BJ (cell line): Measurements from ENCODE around the gene COL5A1. TPM values are rescaled to one million over a fixed set of nuclear protein-coding genes. Genes with fewer than 3 reads are reported as not detected.

Experiments
- CTCF ChIA-PET: fragments of 350-600 bp; formaldehyde crosslinking; extraction: SDS; loops from one replicate; lab custom pipeline; 2021; ENCODE audit warnings: antibody characterized with exemption, inconsistent platforms; lab: Yijun Ruan, JAX
- POLR2A ChIA-PET: fragments of 300-600 bp; sonication (Branson Sonifier 250); formaldehyde crosslinking; extraction: SDS; loops from one replicate; lab custom pipeline; 2021; ENCODE audit warnings: antibody characterized with exemption; lab: Charles Lee
- DNase-seq: peaks from one replicate; pipeline ENCODE4 v3.0.0-alpha.2; 2011; ENCODE audit warnings: low read depth
- H3K27me3 ChIP-seq: 2 replicates; pipeline ENCODE4 v1.6.0; 2011; ENCODE audit warnings: low read length; ENCODE audit not compliant: control insufficient read depth, insufficient read depth
- H3K36me3 ChIP-seq: 2 replicates; pipeline ENCODE4 v1.5.1; 2011; ENCODE audit warnings: low read length; ENCODE audit not compliant: control insufficient read depth, insufficient read depth
- H3K4me3 ChIP-seq: 2 replicates; pipeline ENCODE4 v1.5.1; 2011; ENCODE audit warnings: low read depth, mild to moderate bottlenecking, control low read depth, low read length
- polyA plus RNA-seq: library from polyadenylated mRNA; depleted of rRNA; stranded (reverse); fragments of >200 nt; gene quantifications from 2 replicates; pipeline ENCODE4 v1.2.3, GENCODE V29; 2011
- TF ChIP-seq, protein P1 (sequence below): IDR thresholded peaks from 2 replicates; pipeline ENCODE4 v1.5.1; 2011; ENCODE audit warnings: low read depth, mild to moderate bottlenecking, control low read depth, inconsistent platforms, low read length, moderate library complexity; ENCODE audit not compliant: insufficient read depth

Gene COL5A1
- polyA plus RNA-seq, 1 experiment = 251 TPM

DNA sequence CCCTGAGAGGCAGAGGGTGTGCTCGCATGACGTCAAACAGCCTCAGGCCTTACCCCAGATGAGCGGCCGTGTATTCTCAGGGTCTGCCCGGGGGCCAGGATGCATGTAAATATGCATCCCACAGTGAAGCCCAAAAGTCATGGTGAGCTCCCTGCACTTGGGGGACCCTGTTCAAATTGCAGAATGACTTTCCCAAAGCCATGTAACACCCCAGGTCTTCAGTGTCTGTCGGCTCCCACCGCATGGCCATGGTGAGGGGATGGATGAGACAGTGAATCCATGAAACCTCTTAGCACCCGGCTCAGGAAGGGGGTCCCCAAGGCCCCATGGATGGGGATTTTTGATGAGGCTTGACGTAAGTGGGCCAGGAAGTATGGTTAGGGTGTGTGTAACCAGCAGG is 9.3 kb upstream of the COL5A1 start:
- TF ChIP-seq, protein P1, sequence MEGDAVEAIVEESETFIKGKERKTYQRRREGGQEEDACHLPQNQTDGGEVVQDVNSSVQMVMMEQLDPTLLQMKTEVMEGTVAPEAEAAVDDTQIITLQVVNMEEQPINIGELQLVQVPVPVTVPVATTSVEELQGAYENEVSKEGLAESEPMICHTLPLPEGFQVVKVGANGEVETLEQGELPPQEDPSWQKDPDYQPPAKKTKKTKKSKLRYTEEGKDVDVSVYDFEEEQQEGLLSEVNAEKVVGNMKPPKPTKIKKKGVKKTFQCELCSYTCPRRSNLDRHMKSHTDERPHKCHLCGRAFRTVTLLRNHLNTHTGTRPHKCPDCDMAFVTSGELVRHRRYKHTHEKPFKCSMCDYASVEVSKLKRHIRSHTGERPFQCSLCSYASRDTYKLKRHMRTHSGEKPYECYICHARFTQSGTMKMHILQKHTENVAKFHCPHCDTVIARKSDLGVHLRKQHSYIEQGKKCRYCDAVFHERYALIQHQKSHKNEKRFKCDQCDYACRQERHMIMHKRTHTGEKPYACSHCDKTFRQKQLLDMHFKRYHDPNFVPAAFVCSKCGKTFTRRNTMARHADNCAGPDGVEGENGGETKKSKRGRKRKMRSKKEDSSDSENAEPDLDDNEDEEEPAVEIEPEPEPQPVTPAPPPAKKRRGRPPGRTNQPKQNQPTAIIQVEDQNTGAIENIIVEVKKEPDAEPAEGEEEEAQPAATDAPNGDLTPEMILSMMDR = no peak
- POLR2A ChIA-PET = no interaction called here

DNA sequence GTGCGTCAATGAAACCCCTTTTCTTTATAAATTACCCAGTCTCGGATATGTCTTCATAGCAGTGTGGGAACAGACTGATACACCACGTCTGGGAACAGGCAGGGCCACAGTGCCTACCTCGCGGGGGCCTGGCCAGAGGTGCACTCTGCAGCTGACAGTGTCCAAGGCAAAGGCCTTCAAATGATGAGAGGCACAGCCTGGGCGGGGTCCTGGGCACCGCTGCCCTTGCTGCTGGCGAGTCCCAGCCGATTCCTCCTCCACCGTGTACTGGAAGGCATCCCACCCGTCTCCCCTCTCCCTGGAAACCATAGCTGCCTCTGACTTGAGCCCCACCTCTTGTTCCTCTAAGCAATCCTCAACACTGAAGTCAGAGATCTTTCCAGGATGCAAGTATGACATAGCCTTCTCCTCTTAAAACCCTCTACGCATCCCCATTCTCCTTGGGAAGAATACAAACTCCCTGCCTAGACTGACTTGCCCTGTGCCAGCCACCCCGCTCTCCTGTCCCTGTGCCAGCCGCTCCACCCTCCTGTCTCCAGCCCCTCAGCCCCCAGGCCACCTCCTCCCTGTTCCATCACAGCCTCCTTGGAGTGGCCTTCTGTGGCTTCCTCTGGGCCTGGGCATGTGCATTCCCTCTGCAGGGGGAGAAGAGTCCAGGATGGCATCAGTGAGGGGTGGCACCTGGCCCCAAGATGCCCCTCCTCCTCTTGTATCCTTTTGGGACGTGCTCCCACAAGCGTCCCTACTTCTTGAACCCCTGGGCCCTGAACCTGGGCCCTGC is 8.1 kb upstream of the COL5A1 start:
- ChIA-PET CTCF (no interaction called here), POLR2A (no interaction called here)
- DNase-seq = no peak
- TF ChIP-seq, protein P1 = no peak
- Histone ChIP-seq H3K36me3 (no peaks in the 10 kb centered on the region), H3K4me3 (no peak overlapping the region), H3K27me3 (no peaks in the 10 kb centered on the region)

More for the DNA sequence above, 9.3 kb upstream of the COL5A1 start:
- H3K4me3 ChIP-seq = no peak overlapping the region
- CTCF ChIA-PET = interaction anchor here (1.9 kb wide), 1 partner anchor 8 kb away, joined by 10 read pairs; no protein-coding TSS in a partner anchor
- H3K27me3 ChIP-seq = no peaks in the 10 kb centered on the region
- DNase-seq = no peak
- no peaks in the 10 kb centered on the region for H3K36me3 ChIP-seq

DNA sequence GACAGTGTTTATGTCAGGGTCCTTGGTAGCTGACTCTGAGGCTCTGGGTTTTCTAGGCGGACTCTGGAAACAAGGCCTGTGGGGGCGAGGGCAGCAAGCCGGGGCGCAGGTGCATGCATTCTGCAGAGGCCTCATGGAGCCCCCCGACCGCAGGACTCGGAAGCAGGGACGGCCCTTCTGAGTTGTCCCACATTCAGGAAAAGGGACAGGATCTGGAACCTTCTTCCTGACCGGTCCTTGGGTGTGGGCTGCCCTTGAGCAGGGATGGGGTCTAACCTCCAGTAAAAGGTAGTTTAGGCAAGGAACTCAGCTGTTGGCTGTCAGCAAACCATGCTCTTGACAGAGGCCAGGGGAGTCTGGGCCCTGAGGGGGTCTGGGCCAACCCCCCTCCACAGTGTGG is 7.4 kb upstream of the COL5A1 start:
- TF ChIP-seq, protein P1 = no peak

DNA sequence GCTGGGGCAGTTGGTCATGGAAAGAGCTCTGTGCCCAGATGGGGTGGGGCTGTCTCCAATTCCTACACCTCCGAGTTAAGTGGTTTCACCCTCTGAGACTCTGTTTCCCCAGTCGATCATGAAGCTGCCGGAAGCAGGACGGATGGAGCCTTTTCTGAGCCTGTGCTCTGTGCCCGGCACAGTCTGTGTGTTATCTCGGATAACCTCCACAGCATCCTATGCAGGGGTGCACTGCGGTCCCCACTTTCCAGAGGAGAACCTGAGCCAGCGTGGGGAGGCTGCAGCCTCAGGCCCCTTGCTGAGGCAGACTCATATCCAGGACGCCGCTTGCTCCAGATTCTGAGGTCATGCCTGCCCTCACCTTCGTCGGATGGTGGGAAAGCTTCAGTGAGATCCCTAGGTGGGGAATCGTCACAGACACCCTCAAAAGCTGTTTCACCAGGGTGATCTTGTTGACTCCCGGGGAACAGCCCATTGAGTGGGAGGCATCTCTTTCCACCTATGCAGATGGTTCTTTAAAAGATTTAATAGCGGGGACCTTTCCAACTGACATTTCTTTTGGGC is 6.9 kb upstream of the COL5A1 start:
- Histone ChIP-seq H3K36me3 (no peaks in the 10 kb centered on the region), H3K4me3 (no peak overlapping the region), H3K27me3 (no peaks in the 10 kb centered on the region)
- DNase-seq = no peak
- TF ChIP-seq, protein P1 = no peak
- CTCF ChIA-PET = no interaction called here
- POLR2A ChIA-PET = no interaction called here

More for the DNA sequence above, 7.4 kb upstream of the COL5A1 start:
- Histone ChIP-seq H3K36me3 (no peaks in the 10 kb centered on the region), H3K27me3 (no peaks in the 10 kb centered on the region), H3K4me3 (no peak overlapping the region)
- no peak for DNase-seq
- ChIA-PET POLR2A (no interaction called here), CTCF (no interaction called here)

DNA sequence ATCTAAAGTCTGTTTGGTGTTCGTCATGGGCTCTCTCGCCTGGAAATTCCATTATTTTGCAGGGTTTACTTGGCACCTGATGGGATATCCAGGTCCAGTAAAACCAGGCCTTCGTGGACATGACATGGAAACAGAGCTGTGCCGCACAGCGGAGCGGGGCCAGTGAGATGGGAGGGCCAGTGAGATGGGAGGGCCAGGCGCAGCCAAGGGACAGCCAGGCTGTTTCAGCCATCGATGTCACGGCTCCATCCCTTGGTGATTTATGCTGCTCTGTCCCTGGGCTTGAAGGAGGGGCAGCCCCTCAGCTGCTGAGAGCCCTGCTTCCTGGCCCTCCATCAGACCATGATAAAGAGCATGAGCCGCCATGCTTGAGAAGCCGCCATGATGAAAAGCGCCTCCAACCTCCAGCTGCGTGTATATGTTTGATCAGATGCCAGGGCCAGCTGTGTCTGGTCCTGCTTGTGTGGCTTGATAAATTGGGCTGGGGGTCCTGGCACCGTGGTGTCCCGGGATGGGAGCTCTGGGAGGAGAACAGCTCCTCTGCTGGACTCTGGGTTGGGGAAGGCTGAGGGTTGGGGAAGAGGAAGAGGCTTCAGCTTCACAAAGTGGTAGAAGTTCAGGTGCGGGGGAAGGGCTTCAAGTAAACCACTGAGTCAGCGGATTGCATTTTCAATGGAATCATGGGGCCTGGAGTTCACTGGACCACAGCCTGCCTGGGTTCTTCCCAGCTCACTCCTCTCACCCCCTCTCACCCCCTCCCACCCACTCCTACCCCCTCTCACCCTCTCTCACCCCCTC is 6.1 kb upstream of the COL5A1 start:
- CTCF ChIA-PET = no interaction called here
- DNase-seq = no peak
- TF ChIP-seq, protein P1 = no peak
- Histone ChIP-seq H3K36me3 (no peaks in the 10 kb centered on the region), H3K4me3 (no peak overlapping the region), H3K27me3 (no peaks in the 10 kb centered on the region)
- POLR2A ChIA-PET = no interaction called here
